DMS53 treated with DMSO at 0.1 percent for 48 hours (cell line): ENCODE data around the gene LRRC63.
A peak's percentile ranks its signal among the peaks of the same experiment; 100 is the strongest.
"Not testable (repeated sequence)": the region's sequence is repeated elsewhere in the genome, so short reads cannot be mapped to it uniquely, and the experiment has no call there.

ENCODE experiments used
- DNase-seq: peaks from one replicate; lab custom pipeline; 2025; ENCODE audit not compliant: unreplicated experiment; lab: John Stamatoyannopoulos, UW

The LRRC63 gene, protein sequence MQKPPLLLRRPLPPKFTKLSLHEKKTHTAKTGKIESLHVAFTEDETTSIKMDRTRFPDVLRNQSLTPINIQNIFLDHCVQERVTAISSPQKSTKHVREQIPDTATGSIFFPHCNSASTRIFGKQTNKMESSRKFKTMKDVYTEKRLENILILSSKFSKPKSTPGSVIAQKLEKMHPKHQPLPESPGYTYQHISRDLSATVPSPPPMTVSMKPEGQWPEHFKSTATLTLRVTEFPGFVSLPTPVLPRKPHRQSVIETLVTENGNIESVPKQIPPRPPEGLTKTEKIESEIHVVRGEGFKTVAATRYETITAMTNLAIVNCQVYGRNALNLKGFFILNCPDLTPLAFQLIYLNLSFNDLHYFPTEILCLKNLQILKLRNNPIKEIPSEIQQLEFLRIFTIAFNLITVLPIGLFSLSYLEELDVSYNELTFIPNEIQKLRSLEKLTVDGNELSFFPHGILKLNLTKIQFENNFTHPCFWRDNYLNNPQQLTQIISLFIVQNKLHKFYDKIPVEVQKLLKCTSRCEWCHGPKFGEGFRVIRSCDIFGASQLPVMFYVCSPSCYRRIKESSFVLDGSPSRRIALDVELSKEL

GRCh38 chr13:46211483-46212351, at the start of gene LRRC63:
TSS of gene LRRC63 (plus strand) at chr13:46211928. CDS start at chr13:46213035, 1,107 bp downstream.
- peak; percentile 45 for DNase-seq

DNA sequence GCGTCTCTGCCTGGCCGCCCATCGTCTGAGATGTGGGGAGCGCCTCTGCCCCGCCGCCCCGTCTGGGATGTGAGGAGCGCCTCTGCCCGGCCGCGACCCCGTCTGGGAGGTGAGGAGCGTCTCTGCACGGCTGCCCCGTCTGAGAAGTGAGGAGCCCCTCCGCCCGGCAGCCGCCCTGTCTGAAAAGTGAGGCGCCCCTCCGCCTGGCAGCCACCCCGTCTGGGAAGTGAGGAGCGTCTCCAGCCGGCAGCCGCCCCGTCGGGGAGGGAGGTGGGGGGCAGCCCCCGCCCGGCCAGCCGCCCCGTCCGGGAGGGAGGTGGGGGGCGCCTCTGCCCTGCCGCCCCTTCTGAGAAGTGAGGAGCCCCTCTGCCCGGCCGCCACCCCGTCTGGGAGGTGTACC, 49.0 kb upstream of the LRRC63 start:
- not testable (repeated sequence) for DNase-seq

DNA sequence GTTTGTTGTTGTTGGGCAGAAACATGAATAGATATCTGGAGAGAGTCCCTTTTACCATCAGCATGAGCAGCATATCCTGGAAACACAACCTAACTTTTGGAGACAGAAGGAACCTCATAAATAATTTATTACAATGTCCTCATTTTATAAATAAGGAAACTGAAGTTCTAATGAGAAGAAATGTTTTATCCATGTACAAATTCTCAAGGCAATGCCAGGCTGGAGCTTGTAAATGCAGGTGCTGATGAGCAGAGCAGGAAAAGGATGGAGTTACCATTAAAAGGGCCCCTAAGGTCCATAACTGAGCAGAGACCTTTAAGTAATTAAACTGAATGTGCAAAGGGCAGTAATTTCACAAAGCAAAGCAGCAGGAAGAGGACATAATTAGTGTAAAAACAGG, 47.1 kb upstream of the LRRC63 start:
- DNase-seq: no peak

GRCh38 chr13:46165485-46166223, 46.1 kb upstream of the LRRC63 start:
- no peak for DNase-seq

DNA sequence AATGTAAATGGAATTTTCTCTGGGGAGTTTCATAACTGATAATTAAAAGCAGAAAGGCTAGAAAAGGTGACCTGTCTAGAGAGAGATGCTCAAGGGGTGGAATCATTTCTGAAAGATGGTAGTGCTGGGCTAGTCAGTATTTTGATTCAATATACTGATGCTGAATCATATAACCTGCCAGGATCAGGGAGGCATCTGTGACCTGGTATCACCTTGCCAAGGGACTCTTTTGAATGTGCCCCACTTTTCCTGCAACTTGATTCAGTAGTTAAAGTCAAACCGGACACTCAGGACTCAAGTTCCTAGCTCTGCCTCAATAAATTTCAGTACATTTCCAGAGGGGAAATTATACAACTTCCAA, 45.5 kb upstream of the LRRC63 start:
- DNase-seq: no peak

DNA sequence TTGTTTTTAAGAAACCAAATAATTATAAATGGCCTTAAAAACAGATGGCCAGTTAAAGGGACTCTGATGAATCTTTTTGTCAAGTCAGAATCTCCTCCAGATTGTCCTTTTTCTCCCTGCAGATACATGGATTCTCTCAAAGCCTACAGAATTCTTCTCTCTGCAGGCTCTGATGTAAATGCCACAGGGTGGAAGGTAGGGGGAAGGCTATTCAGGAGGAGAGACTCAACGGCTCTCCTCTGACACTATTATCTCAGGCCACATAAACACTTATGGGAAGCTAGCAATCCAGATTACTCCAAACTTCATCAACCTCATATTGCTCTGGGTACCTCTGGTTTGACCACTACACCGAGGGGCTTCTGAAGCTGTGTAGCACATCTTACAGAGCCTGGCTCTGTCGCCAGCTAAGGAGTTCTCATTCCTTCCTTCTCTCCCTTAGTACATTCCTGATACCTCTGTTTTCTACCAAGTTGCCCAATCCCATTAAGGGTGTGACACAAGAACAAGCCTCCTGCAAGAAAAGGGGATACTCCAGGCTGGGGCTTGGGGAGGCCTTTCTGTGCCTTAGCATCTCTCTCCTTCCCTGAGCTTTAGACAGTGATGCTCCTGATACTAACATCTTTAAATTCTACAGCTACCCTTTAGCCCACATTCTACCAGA, 44.6 kb upstream of the LRRC63 start:
- DNase-seq: no peak

DNA sequence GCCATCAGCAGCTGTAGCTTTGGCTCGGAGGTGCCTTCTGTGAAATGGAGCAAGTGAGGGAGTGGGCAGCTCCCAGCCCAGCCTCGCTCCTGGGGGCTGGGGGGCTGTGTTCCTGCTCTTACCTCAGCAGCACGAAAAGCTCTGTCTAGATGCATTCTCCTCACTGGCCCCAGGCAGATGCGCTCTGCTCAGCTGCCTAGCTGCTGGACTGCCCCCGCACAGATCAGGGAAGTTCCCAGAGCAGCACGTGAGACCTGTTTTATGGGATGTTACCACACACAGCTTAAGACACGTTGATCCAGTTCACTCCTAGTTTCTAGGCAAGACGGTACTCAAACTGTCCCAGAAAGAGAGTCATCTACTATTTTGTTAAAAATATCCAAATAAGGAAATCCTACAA, 43.4 kb upstream of the LRRC63 start:
- DNase-seq: no peak

DNA sequence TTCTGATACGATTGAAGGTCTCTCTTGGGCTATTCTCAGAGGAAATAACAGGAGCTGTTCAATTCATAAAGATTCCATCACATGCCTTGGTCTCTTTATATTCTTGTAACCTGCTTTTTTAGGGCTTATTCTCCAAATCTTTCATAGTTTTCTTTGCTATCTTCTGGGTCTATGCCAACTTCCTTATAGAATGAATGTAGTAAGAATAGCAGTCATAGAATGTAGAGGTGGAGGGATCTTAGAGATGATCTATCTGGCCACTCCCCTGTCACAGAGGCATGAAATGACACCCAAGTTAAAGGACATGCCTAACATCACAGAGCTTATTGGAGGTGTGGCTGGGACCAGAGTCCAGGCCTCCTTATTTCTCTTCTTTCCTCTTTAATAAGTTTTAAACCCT, 42.9 kb upstream of the LRRC63 start:
- no peak for DNase-seq

GRCh38 chr13:46169758-46170157, 42.0 kb upstream of the LRRC63 start:
- DNase-seq: no peak

GRCh38 chr13:46170268-46170667, 41.5 kb upstream of the LRRC63 start:
- DNase-seq: no peak

GRCh38 chr13:46170687-46171086, 41.0 kb upstream of the LRRC63 start:
- DNase-seq: no peak

DNA sequence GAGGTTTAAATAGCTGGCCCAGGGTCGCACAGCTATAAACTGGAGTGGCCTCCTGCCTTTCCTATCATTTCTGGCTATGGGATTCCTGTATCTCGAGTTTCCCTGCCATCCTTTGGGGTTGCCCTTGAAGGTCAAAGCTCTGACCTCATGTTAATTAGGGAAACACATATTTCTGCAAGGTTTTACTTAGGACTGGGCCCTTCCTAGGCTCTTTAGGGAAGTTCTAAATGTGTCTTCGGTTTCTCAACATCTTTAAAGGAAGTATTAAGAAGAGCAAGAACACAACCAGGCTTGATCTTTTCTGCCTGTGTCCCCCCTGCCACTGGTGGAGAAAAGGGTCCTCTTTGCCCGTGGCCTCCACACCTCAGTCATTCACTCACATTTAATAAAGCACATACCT, 40.5 kb upstream of the LRRC63 start:
- no peak for DNase-seq

DNA sequence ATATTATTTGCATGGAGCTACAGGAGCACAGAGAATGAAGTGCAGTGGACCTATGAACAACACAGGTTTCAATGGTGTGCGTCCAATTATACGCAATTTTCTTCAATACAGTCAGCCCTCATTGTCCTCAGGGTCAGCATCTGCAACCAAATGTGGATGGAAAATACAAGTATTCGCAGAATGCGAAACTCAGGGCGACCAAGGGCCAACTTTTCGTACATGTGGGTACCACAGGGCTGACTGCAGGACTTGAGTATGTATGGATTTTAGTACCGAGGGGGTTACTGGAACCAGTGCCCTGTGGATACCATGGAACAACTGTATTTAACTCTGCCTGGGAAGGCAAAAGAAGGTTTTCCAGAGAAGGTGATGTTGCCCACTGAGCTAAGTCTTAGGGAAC, 40.0 kb upstream of the LRRC63 start:
- DNase-seq: no peak

DNA sequence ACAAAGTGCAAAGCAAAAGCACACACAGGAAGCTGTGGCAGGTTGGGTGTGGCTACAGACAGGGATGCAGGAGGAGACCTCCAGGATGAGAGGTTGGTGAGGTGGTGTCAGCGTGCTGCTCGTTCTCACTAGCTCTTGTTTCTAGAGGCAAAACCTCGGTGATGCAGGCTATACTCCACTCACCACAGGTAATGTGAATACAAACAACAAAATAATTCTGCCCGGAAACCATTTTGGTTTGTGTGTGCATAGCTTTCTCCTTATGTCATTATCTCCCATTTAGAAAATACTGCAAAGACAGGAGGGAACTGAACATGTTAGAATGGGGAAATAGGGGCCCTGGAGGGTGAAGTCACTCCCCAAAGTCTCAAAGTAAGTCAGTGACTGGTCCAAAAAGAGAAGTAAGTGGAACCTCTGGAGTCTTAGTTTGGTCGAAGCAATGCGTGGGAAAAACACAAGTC, 39.2 kb upstream of the LRRC63 start:
- DNase-seq: no peak

DNA sequence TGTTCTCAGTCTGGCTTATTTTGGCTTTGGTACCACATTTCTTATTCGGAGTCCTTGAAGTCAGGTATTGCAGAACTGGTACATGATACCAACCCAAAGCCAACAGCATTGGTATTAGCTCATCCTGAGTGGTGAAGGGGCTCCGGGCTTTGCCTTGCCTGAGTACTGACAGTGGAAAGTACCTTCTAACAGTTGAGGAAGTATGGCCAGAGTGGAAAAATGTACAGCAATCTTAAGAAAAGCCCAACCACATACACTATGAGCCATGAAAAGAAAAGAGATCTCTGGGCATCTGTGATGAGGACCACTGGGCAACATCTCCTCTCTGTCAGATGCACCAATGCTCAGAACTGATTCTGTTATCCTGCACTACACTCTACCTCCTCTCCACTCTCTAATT, 38.1 kb upstream of the LRRC63 start:
- no peak for DNase-seq

- DNase-seq: no peak
Measured at GRCh38 chr13:46176756-46177155, 35.0 kb upstream of the LRRC63 start.

GRCh38 chr13:46178143-46178542, 33.6 kb upstream of the LRRC63 start:
- no peak for DNase-seq

- no peak for DNase-seq
Measured at GRCh38 chr13:46178821-46179220, 32.9 kb upstream of the LRRC63 start.

- DNase-seq: no peak
Measured at GRCh38 chr13:46179491-46179908, 32.2 kb upstream of the LRRC63 start.

DNA sequence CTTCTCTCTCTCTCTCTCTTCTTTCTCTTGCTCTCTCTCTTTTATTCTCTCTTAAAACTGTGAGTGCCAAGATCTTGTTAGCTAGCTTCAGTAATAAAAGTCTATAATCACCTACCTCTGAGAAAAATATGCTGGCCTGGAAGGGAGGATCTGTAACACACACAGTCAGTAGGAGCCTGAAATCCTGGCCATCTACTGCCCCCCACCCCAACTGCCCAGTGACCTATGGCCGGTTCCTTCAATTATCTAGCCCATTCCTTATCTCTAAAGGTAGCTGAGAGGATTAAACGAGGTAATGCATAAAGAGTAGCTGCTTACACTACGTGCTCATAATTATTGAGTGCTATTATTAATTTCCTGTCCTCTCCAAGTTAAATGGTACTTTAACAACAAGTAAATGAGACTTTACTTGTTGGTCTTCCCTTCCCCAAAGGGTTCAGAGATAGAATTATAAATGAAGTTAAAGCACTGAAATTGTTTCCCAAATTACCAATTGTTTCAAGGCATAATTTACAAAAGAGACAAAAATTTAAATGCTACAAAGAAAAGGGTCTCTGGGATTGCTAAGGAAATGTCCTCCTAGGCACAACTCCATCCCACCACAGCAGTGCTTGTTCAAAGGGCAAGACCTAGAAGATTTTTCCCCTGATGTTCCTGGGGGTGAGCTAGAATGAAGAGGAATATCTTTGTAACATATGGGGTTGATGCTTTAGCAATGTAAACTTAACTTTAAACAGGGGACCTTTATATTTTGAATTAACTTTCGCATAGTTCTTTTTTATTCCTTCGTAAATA, 31.6 kb upstream of the LRRC63 start:
- no peak for DNase-seq
